K562 (cell line): ENCODE measurements around the gene LCA5. TPM values are rescaled to one million over a fixed set of nuclear protein-coding genes. Genes with fewer than 3 reads are reported as not detected.

Experiments used
- ATAC-seq: fragments of 200-7000 bp; cut with Tn5 transposase; 3 replicates; pipeline ENCODE4 v1.9.1; 2020; ENCODE audit warnings: moderate library complexity
- BruUV-seq: library from RNA; stranded (reverse); fragments of 400-500 nt; replicated peaks from 2 replicates; lab custom pipeline; 2021; lab: Mats Ljungman, UMichigan
- CTCF ChIA-PET: fragments of 300-600 bp; formaldehyde crosslinking; extraction: SDS; loops from one replicate; lab custom pipeline; 2021; ENCODE audit warnings: low intra/inter-chr PET ratio; lab: Yijun Ruan, JAX
- POLR2A ChIA-PET: fragments of 300-600, 350-650 bp; sonication (Branson Sonifier 250); formaldehyde crosslinking; extraction: SDS; loops from one replicate; lab custom pipeline; 2021; ENCODE audit warnings: antibody characterized with exemption, inconsistent platforms; lab: Yijun Ruan, JAX
- DNase-seq, 4 experiments: peaks; one replicate each; pipeline versions ENCODE4 v3.0.0 to v3.0.0-alpha.2; 2011 to 2018; ENCODE audit warnings: low spot score in 3 of 4, mixed read lengths in 3 of 4; ENCODE audit errors: extremely low read depth in 1 of 4
- FAIRE-seq: peaks from 2 replicates; lab custom pipeline; 2011; peaks lifted over from hg19 to GRCh38; lab: Jason Lieb, UNC
- H2AFZ ChIP-seq: 2 replicates; pipeline ENCODE4 v1.6.0; 2011; ENCODE audit warnings: low read depth, low read length, control low read depth, inconsistent platforms
- H3K27ac ChIP-seq: fragments of 200-600 bp; 3 replicates; pipeline ENCODE4 v1.8.0; 2011; ENCODE audit warnings: low read depth, mild to moderate bottlenecking, control low read depth, inconsistent platforms, low read length, moderate library complexity, mixed read lengths; ENCODE audit errors: extremely low read depth
- H3K27me3 ChIP-seq, 2 experiments: fragments of 300-600 bp in 1 of 2; 2 replicates in 1 of 2; 3 replicates in 1 of 2; pipeline versions ENCODE4 v1.6.0 to v1.8.0; 2011; ENCODE audit warnings: inconsistent platforms in 2 of 2, low read length in 2 of 2, mild to moderate bottlenecking in 1 of 2, mixed read lengths in 1 of 2, moderate library complexity in 1 of 2; ENCODE audit not compliant: control insufficient read depth in 2 of 2, insufficient read depth in 2 of 2
- H3K36me3 ChIP-seq: fragments of 300-600 bp; 3 replicates; pipeline ENCODE4 v1.8.0; 2011; ENCODE audit warnings: mild to moderate bottlenecking, low read length, inconsistent platforms; ENCODE audit not compliant: control insufficient read depth, insufficient read depth
- H3K4me1 ChIP-seq, 2 experiments: fragments of 200-600 bp in 1 of 2; replicated peaks in 1 of 2; 2 replicates in 1 of 2; 3 replicates in 1 of 2; pipeline versions ENCODE4 v1.5.1 to v1.8.0; 2011; ENCODE audit warnings: inconsistent platforms in 2 of 2, low read length in 2 of 2, mild to moderate bottlenecking in 1 of 2, mixed read lengths in 1 of 2, moderate library complexity in 1 of 2; ENCODE audit not compliant: control insufficient read depth in 2 of 2, insufficient read depth in 2 of 2
- H3K4me2 ChIP-seq: 2 replicates; pipeline ENCODE4 v1.6.1; 2011; ENCODE audit warnings: low read length, control low read depth, inconsistent platforms, mixed read lengths; ENCODE audit not compliant: insufficient read depth
- H3K4me3 ChIP-seq: fragments of 200-600 bp; sonication (generic), shearing (Covaris generic); 2 replicates; pipeline ENCODE4 v1.5.1; 2016; ENCODE audit warnings: control low read depth, inconsistent platforms
- H3K79me2 ChIP-seq: fragments of 200-600 bp; 3 replicates; pipeline ENCODE4 v1.8.0; 2011; ENCODE audit warnings: low read length, inconsistent platforms; ENCODE audit not compliant: control insufficient read depth, insufficient read depth
- H3K9ac ChIP-seq, 2 experiments: 2 replicates each; pipeline versions ENCODE4 v1.6.0 to v1.6.1; 2011; ENCODE audit warnings: low read depth in 2 of 2, low read length in 2 of 2, control low read depth in 1 of 2, inconsistent platforms in 1 of 2, mild to moderate bottlenecking in 1 of 2, mixed read lengths in 1 of 2; ENCODE audit not compliant: insufficient read depth in 1 of 2
- H3K9me1 ChIP-seq: one replicate; pipeline ENCODE4 v1.6.0; 2011; ENCODE audit warnings: inconsistent platforms, mild to moderate bottlenecking, low read length, moderate library complexity; ENCODE audit not compliant: control insufficient read depth, insufficient read depth
- H3K9me3 ChIP-seq: replicated peaks from 2 replicates; pipeline ENCODE4 v1.5.1; 2011; ENCODE audit warnings: low read depth, low read length, inconsistent platforms; ENCODE audit not compliant: control insufficient read depth, insufficient read depth
- H4K20me1 ChIP-seq: replicated peaks from 2 replicates; pipeline ENCODE4 v1.6.1; 2011; ENCODE audit warnings: low read length, inconsistent platforms, mixed read lengths; ENCODE audit not compliant: control insufficient read depth, insufficient read depth
- BDP1 ChIP-seq: IDR thresholded peaks from 3 replicates; pipeline ENCODE4 v1.6.1; 2011; ENCODE audit not compliant: insufficient read length, insufficient read depth
- MEF2A ChIP-seq: IDR thresholded peaks from 2 replicates; pipeline ENCODE4 v1.6.1; 2011; ENCODE audit warnings: low read depth, mild to moderate bottlenecking, low read length, moderate library complexity; ENCODE audit not compliant: control insufficient read depth
- RBM25 ChIP-seq: fragments of 200-400 bp; formaldehyde crosslinking; IDR thresholded peaks from 2 replicates; pipeline ENCODE4 v1.6.1; 2018; ENCODE audit warnings: low read length, low read depth, moderate library complexity; ENCODE audit not compliant: severe bottlenecking
- SREBF2 ChIP-seq: sonication (generic); formaldehyde crosslinking; IDR thresholded peaks from 2 replicates; pipeline ENCODE4 v1.4.0; 2020; ENCODE audit warnings: mild to moderate bottlenecking, missing genetic modification reagents
- ZNF232 ChIP-seq: sonication (generic); formaldehyde crosslinking; IDR thresholded peaks from 2 replicates; pipeline ENCODE4 v1.8.0; 2022; ENCODE audit warnings: mild to moderate bottlenecking, missing genetic modification reagents
- WGBS: fragments of 100-300 bp; shearing (Covaris generic); methylation state at CpG from one replicate; pipeline ENCODE4 v1.1.6; 2016; ENCODE audit warnings: low coverage, mixed read lengths; ENCODE audit not compliant: insufficient coverage; ENCODE audit errors: missing lambda C conversion rate; 5-methylcytosine and 5-hydroxymethylcytosine counted together
- in situ Hi-C: fragments of 300-500 bp; cut with MboI; formaldehyde crosslinking; loops from 4 replicates; pipeline ENCODE4 v1.15.0; 2018; ENCODE audit warnings: inconsistent platforms, mixed read lengths
- intact Hi-C: fragments of 100-400 bp; cut with micrococcal nuclease; formaldehyde crosslinking; loops from 2 replicates; pipeline ENCODE4 v1.14.2; 2022
- polyA plus RNA-seq, 8 experiments: library from polyadenylated mRNA; depleted of rRNA in 4 of 8; stranded (reverse) in 5 of 8; unstranded in 3 of 8; fragments of >200 nt; fragmentation: Nextera tagmentation in 2 of 8; fragmentation: Illumina TruSeq in 1 of 8; extraction: Ambion mirVana in 2 of 8; extraction: Trizol in 1 of 8; gene quantifications; 2 replicates each; pipeline versions ENCODE4 v1.2.1 to v1.2.3, GENCODE V29; 2011 to 2014; ENCODE audit warnings: inconsistent platforms in 1 of 8, missing spikeins in 1 of 8
- total RNA-seq, 7 experiments: library from RNA; depleted of rRNA in 6 of 7; stranded (reverse); fragments of >200 nt in 6 of 7; fragmentation: Illumina TruSeq in 2 of 7; extraction: Trizol in 2 of 7; gene quantifications; 2 replicates each; pipeline versions ENCODE4 v1.2.1 to v1.2.3, GENCODE V29; 2011 to 2021; ENCODE audit warnings: low replicate concordance in 1 of 7
- TF ChIP-seq, protein P1 (sequence below): sonication (generic); formaldehyde crosslinking; IDR thresholded peaks from 2 replicates; pipeline ENCODE4 v1.8.0; 2022; ENCODE audit warnings: mild to moderate bottlenecking, missing genetic modification reagents, borderline replicate concordance

The LCA5 gene
- total and polyA plus RNA-seq, 9 of the 15 experiments (the other 6 are each of a cell fraction or from before 2014, with no cell fraction given) = 1.0 to 3.4 (median 1.8) TPM

- TF ChIP-seq, protein P1, sequence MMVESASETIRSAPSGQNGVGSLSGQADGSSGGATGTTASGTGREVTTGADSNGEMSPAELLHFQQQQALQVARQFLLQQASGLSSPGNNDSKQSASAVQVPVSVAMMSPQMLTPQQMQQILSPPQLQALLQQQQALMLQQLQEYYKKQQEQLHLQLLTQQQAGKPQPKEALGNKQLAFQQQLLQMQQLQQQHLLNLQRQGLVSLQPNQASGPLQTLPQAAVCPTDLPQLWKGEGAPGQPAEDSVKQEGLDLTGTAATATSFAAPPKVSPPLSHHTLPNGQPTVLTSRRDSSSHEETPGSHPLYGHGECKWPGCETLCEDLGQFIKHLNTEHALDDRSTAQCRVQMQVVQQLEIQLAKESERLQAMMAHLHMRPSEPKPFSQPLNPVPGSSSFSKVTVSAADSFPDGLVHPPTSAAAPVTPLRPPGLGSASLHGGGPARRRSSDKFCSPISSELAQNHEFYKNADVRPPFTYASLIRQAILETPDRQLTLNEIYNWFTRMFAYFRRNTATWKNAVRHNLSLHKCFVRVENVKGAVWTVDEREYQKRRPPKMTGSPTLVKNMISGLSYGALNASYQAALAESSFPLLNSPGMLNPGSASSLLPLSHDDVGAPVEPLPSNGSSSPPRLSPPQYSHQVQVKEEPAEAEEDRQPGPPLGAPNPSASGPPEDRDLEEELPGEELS (CRISPR knock-in tag) = no peak
- TF ChIP-seq MEF2A (no peak), ZNF232 (no peak), SREBF2 (CRISPR knock-in tag) (no peak)
These were observed 27.4 kb upstream of the LCA5 start (continued) for GRCh38 chr6:79564636-79565035.

DNA sequence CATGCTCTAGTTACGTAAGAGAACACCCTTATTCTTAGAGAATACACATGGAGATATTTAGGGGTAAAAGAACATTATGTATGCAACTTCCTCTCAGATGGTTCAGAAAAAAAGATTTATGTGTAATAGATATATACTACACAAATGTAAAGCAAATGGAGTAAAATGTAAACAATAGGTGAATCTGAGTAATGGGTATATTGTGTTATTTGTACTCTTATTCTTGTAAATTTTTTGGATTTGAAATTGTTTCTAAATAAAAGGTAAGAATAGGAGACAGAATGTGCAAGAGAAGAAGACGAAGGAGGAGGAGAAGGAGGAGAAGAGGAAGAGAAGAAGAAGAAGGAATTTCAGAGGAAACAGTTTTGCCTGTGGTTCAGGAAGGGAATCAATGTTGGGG is 22.5 kb upstream of the LCA5 start:
- TF ChIP-seq RBM25 (peak; percentile 51), BDP1 (no peak)
- TF ChIP-seq, all 486 proteins: peak for 1
- H3K4me2 ChIP-seq = no peak overlapping the region
- BruUV-seq = no TSS peak
- in situ Hi-C loops = no loop called here
- H3K9ac ChIP-seq = no peak overlapping the region
- FAIRE-seq (peak; percentile 11), DNase-seq (no peak), ATAC-seq (no peak)
- CTCF ChIA-PET = no interaction called here
- H3K4me3 ChIP-seq = no peak overlapping the region
- H3K27me3 ChIP-seq = no peaks in the 10 kb centered on the region
- 68% methylated on average over 2 of the region's 2 CpGs for WGBS
- no peaks in the 10 kb centered on the region for H3K36me3 ChIP-seq
- H3K79me2 ChIP-seq = no peaks in the 10 kb centered on the region
- H3K27ac ChIP-seq = no peak overlapping the region
- no peaks in the 10 kb centered on the region for H4K20me1 ChIP-seq
- H3K9me3 ChIP-seq = no peaks in the 10 kb centered on the region; the same call in 1 of the 2 replicates
- intact Hi-C loops = loop anchor here (10.0 kb wide), 1 partner anchor 155 kb away; no protein-coding TSS in a partner anchor
- H2AFZ ChIP-seq = no peak overlapping the region
- no peaks in the 10 kb centered on the region for H3K9me1 ChIP-seq
- no peaks in the 10 kb centered on the region for H3K4me1 ChIP-seq
- POLR2A ChIA-PET = interaction anchor here (0.6 kb wide), 1 partner anchor 770 kb away, joined by 4 read pairs; no protein-coding TSS in a partner anchor
